Stimulated activated CD4-positive, alpha-beta T cell treated with anti-CD3 and anti-CD28 coated beads, Interleukin-4, amount 100 ng/mL, for 1 hour (primary cell): Measurements from ENCODE around the gene RPRD1B.

ENCODE experiments used
- DNase-seq: peaks from one replicate; pipeline ENCODE4 v3.0.0-alpha.2; 2020

RPRD1B gene

DNA sequence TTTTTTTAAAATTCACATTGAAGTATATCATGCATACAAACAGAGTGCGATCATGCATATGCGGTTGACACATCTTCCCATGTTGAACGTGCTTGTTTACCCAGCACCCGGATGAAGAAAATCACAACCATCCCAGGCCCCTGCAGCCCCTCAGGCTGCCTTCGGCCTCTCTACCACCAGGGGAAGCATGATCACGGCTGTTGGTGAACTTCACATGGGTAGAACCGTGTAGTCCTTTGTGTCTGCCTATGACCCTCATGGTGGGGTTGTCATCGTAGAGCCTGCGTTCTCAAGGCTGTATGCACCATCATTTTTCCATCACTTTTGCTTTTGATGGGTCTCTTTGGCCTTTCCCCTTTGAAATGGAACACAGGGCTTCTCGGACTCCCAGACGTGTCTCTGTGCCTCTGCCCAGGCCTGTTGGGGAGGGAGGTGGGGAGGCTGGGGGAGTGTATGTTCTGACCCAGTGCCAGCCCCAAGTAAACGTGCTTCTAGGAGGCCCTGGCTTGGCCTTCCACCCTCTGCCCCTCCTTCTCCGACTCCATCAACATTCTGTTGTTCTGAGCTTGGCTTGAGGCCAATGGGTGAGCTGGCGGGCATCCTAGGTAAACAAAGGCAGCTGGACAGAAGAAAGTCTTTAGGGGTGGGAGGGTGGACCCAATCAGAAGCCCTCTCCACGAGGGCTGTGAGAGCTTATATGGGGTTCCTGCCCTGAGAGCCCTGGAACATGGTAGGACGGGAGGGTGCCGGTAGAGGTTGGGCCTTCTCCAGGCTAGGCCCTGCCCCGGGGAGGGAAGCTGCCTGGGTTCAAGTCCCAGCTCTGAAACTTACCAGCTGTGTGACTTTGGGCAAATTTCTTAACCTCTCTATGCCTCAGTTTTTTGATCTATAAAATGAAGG is 91.9 kb downstream of the RPRD1B start:
- DNase-seq: no peak

DNA sequence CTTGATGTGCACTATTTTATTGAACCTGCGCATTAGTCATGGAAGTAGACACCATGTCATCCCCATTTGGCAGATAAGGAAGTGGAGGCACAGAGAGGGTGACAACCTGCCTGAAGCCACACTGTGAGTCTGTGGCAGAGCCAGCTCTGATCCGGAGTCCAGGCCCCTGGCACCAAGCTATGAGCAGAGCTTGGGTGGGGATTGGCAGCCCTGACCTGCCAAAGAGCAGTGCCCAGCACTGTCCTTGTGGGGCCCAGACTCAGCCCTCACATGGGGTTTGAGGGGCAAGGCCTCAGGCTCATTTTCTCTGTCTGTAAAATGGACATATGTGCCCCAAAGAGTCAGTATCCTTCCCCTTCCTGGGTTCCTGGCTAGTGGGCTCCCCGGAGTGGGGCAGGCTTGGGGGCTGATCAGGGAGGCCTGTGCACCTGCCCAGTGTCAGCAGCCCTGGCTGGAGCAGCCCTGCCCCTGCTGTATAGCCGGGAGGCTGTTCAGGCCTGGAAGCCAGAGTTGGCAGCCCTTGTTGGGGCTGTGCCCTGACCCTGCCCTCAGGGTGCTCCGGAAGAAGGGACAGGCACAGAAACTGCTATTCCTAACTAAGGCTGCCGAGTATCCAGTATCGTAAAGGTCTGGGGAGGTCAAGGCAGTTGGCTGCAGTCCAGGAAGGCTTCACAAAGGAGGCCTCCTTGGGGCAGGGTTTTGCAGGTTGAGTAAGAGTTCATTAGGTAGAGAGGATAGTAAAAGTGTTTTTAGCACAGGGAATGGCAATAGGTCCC is 92.8 kb downstream of the RPRD1B start:
- DNase-seq: no peak

DNA sequence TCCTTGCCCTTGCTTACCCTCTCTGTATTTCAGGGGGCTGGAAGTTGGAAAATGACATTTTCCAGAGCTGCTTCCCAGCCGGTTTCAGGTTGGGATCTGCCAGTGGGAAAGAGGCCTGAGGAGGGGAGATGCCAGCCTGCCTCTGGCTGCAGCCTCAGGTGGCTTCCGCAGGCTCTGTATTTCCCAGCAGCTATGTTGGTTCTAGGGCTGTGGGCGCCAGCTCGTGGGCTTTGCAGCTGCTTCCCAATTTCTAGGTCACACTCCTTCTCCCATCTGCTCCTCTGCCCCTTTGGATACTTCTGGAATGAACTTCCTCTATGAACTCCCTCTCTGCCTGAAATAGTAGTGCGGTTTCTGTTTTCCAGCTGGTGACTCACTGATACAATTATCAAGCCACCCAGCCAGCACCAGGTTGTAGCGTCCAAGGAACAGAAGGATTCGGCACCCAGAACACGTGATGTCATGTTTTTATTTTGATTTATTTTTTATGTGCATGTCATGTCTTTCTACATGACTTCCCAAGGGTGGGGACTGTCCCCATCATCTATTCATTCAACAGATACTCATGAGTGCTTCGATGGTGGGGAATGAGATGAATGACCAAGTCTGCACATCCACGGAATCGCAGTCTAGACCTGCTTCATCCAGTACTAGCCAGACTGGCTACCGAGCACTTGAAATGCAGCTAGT is 93.5 kb downstream of the RPRD1B start:
- DNase-seq: no peak

GRCh38 chr20:38127920-38128528 is 94.5 kb downstream of the RPRD1B start:
- no peak for DNase-seq

GRCh38 chr20:38128691-38129090 is 95.1 kb downstream of the RPRD1B start:
- no peak for DNase-seq

- no peak for DNase-seq
Measured at GRCh38 chr20:38129248-38129865, 95.8 kb downstream of the RPRD1B start.

GRCh38 chr20:38129893-38130609 is 96.5 kb downstream of the RPRD1B start:
- no peak for DNase-seq

- DNase-seq: no peak
Measured at GRCh38 chr20:38130687-38131587, 97.4 kb downstream of the RPRD1B start.

DNA sequence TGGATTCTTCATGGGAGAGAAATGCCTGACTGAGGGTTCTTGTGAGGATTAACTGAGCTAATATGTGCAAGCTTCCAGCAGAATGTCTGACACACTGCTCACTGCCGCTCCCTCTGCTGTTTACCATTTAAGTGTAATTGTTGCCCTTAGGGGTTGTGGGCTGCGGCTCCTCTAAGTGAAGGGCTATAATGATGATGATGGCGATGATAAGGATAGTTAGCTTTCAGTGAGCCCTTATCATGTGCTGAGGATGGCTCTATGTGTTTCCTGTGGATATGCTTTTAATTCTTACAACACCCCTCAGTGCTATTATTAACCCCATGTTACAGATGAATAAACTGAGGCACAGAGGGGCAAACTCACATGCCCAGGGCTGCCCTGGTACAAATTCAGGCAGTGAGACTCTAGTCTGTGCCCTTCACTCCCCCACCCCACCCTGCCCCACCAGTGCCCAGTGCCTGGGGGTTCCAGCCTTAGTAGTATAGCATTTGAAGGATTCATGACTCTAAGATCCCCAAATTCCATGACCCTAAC is 98.1 kb downstream of the RPRD1B start:
- no peak for DNase-seq

- DNase-seq: no peak
Measured at GRCh38 chr20:38132156-38132909, 98.8 kb downstream of the RPRD1B start.

GRCh38 chr20:38132910-38133501 is 99.5 kb downstream of the RPRD1B start:
- DNase-seq: no peak

- DNase-seq: no peak
Measured at GRCh38 chr20:38133680-38134426, 100.3 kb downstream of the RPRD1B start.

DNA sequence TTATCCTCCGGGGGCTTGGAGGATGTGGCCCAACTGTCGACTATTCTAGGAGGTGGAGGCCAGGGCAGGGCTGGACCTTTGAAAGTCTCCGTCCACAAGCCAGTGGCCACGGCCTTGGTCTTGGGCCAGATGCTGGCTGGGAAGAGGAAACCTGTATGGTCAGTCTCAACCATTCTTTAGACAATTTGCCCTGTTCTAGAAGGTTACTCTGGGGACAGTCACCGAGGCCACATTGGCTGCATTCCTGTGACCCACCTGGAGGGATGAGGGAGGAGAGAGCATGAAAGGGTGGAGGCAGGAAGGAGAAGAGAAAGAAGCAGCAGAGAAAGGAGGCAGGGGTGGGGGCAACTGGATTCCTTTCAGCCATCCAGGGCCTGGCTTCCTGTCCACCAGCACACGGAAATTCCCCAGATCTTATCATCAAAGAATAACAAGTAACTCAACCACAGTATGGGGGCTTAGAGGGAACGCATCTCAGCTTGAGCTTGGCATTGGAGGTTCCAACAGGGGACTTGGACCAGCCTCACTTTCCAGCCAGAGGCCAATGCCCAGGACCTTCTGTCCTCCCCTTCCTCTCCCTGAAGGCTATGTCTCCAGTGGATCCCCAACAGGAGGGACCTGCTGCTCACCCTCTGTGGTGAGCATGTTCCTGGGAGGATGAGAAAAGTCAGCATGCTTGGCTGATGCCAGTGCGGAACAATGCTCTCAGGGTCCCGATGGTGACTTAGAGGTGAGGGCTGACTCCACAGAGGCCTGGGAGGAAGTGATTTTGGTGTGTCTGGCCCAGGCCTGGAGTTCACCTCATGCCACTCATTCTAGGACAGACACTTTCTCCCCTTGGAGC is 101.1 kb downstream of the RPRD1B start:
- no peak for DNase-seq

DNA sequence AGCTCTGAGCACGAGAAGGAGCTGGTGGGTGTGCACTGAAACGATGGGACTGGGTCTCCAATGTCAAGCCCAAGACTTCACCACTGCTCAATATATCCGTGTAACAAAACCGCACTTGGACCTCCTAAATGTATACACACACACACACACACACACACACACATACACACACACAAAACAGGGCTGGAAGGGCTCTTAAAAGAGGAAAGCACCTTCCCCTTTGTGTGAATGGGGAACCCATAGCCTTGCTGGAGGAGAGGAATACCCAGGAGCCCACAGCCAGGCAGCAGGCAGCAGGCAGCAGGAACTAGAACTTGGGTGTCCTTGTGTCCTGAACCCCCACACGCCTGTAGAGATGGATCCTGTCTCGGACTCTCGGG is 101.7 kb downstream of the RPRD1B start:
- no peak for DNase-seq

DNA sequence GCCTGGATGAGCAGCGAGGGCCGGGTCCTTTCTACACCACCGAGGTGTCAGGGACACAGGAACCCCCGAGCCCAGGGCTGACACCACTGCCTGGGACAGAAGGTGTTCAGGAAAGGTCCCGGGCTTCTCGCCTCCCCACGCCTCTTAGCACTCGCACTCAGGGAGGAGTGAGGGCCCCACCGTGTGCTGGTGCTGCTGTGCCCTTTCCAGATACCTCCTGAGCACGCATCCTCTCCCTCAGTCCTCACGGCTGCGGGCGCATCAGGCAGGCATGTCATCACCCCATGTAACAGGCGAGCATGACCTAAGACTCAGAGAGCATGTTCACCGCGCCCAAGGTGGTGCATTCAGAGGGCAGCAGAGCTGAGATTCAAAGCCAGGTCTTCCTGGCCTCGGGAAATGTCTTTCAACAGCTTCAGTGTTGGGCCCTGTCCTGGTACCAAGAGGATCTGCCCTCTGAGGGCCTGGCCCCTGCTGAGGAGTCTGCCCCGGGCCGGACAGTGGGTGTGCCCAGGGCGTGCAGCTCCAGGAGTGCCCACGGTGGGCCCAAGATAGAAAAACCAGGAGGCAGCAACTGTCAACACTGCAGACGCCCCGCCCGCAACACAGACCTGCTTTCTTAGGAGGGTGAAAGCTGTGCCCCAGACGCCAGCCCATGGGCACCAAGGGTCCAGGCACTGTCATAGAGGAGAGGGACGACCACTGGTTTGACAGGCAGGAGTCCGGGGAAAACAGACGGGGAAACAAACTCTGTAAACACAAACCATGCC is 102.3 kb downstream of the RPRD1B start:
- no peak for DNase-seq

DNA sequence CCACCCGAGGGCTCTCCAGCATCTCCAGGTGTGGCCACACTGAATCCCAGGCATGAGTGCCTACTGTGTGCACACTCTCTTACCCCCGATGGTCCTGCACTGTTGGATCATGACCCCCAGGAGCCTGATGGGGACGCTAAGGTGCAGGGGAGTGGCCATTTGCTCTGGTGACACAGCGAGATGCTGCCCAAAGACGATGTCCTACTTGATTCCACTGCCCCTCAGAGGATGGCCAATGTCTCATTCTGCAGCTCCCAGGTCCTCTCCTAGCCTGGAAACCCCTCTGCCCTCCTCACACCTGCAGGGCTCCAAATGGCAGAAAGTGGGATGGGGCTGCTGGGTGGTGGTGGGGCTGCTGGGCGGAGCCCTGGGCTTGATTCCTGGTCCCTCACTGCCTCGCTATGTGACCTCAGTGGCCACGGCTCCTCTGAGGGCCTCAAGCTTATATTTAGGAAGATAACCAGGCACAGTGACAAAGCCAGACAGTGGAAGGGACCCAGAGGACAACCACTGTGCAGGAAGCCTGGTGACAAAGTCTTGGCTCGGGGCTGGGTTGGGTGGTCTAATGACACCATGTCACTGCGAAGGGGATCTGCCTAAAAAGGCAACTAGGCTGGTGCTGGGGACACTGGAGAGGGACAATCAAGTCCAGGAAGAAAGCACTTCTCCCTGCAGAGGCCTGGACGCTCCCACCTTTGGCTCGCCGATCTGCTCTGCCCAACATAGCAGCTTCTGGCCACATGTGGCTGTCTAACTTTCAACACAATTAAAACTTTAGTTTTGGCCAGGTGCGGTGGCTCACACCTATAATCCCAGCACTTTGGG is 103.1 kb downstream of the RPRD1B start:
- DNase-seq: no peak
